Esophagus muscularis mucosa (tissue), 4 donors: ENCODE data around the gene JAKMIP1. TPM values are rescaled to one million over a fixed set of nuclear protein-coding genes. Genes with fewer than 3 reads are reported as not detected.

Source experiments
- DNase-seq: peaks from one replicate; pipeline ENCODE4 v3.0.0-alpha.2; 2017; ENCODE audit errors: extremely low spot score
- H3K27ac ChIP-seq, 4 donors: fragments of 200-600 bp; sonication (generic); replicated peaks in 1 of 4; 1 replicate in 3 of 4; 2 replicates in 1 of 4; pipeline ENCODE4 v1.5.1; 2016 to 2019; ENCODE audit warnings: mild to moderate bottlenecking in 1 of 4
- H3K27me3 ChIP-seq, 4 donors: fragments of 200-600 bp; sonication (generic); one replicate each; pipeline versions ENCODE4 v1.5.1 to v1.6.0; 2016 to 2019
- H3K36me3 ChIP-seq, 4 donors: fragments of 200-600 bp; sonication (generic); one replicate each; pipeline ENCODE4 v1.5.1; 2016 to 2019
- H3K4me1 ChIP-seq, 4 donors: fragments of 200-600 bp; sonication (generic); one replicate each; pipeline ENCODE4 v1.5.1; 2016 to 2019
- H3K4me3 ChIP-seq, 4 donors: fragments of 200-600 bp; sonication (generic); 1 replicate in 2 of 4; 2 replicates in 2 of 4; pipeline ENCODE4 v1.5.1; 2016 to 2019; ENCODE audit warnings: mild to moderate bottlenecking in 4 of 4, moderate library complexity in 1 of 4
- H3K9me3 ChIP-seq, 4 donors: fragments of 200-600 bp; sonication (generic); 1 replicate in 3 of 4; 2 replicates in 1 of 4; pipeline ENCODE4 v1.5.1; 2016 to 2019
- EP300 ChIP-seq: sonication (generic); formaldehyde crosslinking; IDR thresholded peaks from one replicate; pipeline ENCODE4 v1.6.1; 2017; ENCODE audit warnings: antibody characterized with exemption
- POLR2A ChIP-seq: fragments of 450-650 bp; IDR thresholded peaks from one replicate; pipeline ENCODE4 v1.6.1; 2017; ENCODE audit warnings: antibody characterized with exemption, moderate library complexity, mild to moderate bottlenecking, low read depth
- POLR2AphosphoS5 ChIP-seq, 2 donors: sonication (generic); formaldehyde crosslinking; IDR thresholded peaks; one replicate each; pipeline ENCODE4 v1.6.1; 2017; ENCODE audit warnings: antibody characterized with exemption in 2 of 2
- WGBS: methylation state at CpG from one replicate; pipeline ENCODE4 v1.1.5; 2018; 5-methylcytosine and 5-hydroxymethylcytosine counted together
- intact Hi-C: fragments of 100-400 bp; cut with DNase I; formaldehyde crosslinking; loops from one replicate; pipeline ENCODE4 v1.15.1; 2023
- total RNA-seq, 4 donors: library from RNA; depleted of rRNA; stranded (reverse); fragments of >200 nt; gene quantifications; one replicate each; pipeline versions ENCODE4 v1.1.0 to v1.2.1, GENCODE V29; 2016
- TF ChIP-seq, protein P1 (sequence below), 3 experiments: fragments of 200-600 bp in 2 of 3; fragments of 450-650 bp in 1 of 3; sonication (generic) in 2 of 3; IDR thresholded peaks; one replicate each; pipeline ENCODE4 v1.5.1; 2017 to 2019; ENCODE audit warnings: antibody characterized with exemption in 3 of 3, mild to moderate bottlenecking in 2 of 3, moderate library complexity in 1 of 3

The JAKMIP1 gene
- total RNA-seq, 4 donors from 2014 or later = 0.57 to 2.8 (median 0.91) TPM

DNA sequence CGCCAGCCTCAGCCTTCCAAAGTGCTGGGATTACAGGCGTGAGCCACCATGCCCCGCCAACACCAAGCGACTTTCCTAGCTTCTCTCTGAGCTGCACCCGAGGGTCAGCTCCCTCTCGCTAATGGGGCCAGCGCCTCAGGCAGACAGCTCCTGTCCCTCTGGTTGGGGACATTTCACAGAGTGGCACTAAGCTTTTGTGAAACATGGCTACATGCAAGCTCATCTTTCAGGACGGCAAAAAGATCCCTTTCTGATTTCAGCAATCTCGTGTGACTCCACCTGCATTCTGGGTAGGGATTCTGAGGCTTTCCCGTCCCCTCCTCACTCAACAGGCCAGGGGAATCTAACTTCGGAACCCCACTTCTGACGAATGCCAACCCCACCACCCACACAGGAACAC, 151.1 kb downstream of the JAKMIP1 start:
- WGBS = 95% methylated on average over 12 of the region's 12 CpGs
- DNase-seq = no peak
- intact Hi-C loops = no loop called here
- Histone ChIP-seq H3K9me3 (no peaks in the 10 kb centered on the region), H3K27ac (no peak overlapping the region), H3K27me3 (peaks cover 0 to 30% (median 0%) of the 10 kb centered on the region in 4 donors), H3K36me3 (no peaks in the 10 kb centered on the region), H3K4me3 (no peak overlapping the region), H3K4me1 (no peaks in the 10 kb centered on the region)
- TF ChIP-seq POLR2AphosphoS5 (IDR thresholded peaks at IDR 0.05) = no peak
- TF ChIP-seq, protein P1, sequence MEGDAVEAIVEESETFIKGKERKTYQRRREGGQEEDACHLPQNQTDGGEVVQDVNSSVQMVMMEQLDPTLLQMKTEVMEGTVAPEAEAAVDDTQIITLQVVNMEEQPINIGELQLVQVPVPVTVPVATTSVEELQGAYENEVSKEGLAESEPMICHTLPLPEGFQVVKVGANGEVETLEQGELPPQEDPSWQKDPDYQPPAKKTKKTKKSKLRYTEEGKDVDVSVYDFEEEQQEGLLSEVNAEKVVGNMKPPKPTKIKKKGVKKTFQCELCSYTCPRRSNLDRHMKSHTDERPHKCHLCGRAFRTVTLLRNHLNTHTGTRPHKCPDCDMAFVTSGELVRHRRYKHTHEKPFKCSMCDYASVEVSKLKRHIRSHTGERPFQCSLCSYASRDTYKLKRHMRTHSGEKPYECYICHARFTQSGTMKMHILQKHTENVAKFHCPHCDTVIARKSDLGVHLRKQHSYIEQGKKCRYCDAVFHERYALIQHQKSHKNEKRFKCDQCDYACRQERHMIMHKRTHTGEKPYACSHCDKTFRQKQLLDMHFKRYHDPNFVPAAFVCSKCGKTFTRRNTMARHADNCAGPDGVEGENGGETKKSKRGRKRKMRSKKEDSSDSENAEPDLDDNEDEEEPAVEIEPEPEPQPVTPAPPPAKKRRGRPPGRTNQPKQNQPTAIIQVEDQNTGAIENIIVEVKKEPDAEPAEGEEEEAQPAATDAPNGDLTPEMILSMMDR (IDR thresholded peaks at IDR 0.05) = no peak
- no peak for TF ChIP-seq EP300
- no peak for TF ChIP-seq POLR2A

DNA sequence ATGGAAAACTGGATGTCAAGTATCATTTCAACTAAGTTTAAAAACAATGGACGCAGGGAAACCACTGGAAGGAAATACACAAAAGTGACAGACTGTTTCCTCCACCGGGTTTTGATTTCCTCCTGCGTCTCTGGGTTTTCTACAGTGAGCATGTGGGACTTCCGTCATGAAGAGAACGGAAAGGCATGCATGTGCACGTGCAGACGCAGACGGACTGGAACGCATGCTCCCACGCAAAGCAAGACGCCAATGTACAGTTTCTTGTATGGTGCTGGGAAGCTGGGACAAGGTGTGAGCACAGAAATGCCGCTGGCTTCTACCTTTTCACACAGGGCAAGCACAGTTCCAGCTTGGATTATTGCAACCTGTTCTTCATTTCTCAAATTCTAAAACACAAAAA, 151.8 kb downstream of the JAKMIP1 start:
- Histone ChIP-seq H3K36me3 (no peaks in the 10 kb centered on the region), H3K9me3 (no peaks in the 10 kb centered on the region), H3K27me3 (peaks cover 0 to 38% (median 0%) of the 10 kb centered on the region in 4 donors), H3K27ac (no peak overlapping the region), H3K4me1 (no peaks in the 10 kb centered on the region), H3K4me3 (no peak overlapping the region)
- DNase-seq = no peak
- 81% methylated on average over 12 of the region's 12 CpGs for WGBS
- TF ChIP-seq, protein P1 (IDR thresholded peaks at IDR 0.05) = no peak
- TF ChIP-seq EP300 (no peak), POLR2AphosphoS5 (IDR thresholded peaks at IDR 0.05) (no peak), POLR2A (no peak)
- intact Hi-C loops = no loop called here

DNA sequence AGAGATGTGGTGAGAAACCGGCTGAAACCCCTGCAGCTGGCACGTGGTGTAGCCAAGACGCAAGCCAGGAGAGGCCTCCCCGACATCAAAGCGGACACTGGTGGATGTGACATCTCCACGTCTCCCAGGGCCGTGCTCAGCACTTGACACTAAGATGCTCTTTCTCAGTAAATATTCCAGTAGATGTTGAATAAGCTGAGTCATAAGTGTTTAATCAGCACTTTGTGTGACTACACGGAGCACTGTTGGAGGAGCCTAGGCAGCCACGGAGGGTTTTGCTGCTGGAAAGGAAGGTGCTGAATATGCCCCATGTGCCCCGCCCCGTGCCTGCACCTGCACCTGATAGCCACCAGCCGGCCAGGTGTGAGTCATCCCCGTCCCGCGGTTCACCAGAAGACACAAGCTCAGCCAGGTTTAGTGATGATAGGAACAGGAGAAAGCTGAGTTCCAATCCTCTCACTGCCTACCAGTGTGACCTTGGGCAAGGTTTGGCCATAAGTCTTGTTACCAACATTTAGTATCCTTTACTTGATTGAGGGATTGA, 153.1 kb downstream of the JAKMIP1 start:
- no peak overlapping the region for H3K27ac ChIP-seq
- no peaks in the 10 kb centered on the region for H3K9me3 ChIP-seq
- intact Hi-C loops = no loop called here
- no peaks in the 10 kb centered on the region for H3K36me3 ChIP-seq
- DNase-seq = no peak
- H3K4me1 ChIP-seq = no peaks in the 10 kb centered on the region
- TF ChIP-seq POLR2A (no peak), POLR2AphosphoS5 (IDR thresholded peaks at IDR 0.05) (no peak), EP300 (no peak)
- TF ChIP-seq, protein P1 (IDR thresholded peaks at IDR 0.05) = no peak
- no peak overlapping the region for H3K4me3 ChIP-seq
- 78% methylated on average over 15 of the region's 15 CpGs for WGBS
- peaks cover 0 to 51% (median 0%) of the 10 kb centered on the region in 4 donors for H3K27me3 ChIP-seq

DNA sequence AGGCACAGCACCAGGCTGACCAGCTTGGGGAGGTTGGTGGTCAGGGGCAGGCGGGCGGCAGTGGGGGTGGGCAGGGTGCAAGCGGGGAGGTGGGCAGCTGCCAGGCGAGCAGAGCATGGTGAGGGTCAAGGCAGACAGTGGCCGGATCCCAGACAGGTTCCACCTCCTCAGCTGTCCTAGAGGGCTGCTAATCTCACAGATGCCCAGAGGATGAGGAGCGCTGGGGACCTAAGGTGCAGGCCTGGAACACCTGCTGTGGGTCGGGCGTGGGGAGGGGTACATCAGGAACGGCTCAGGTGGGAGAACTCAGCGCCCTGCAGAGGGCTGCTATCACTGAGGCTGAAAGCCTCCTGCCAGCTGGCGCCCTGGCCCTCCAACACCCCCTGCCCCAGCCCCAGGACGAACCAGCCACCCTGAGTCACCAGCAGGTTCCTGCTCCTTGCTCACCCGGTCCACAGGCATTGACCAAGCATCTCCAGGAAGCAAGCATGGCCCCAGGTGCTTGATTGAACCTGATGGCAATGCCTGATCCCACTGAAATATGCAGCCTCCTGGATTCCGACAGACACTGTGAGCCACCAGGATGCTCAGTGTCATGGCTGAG, 153.7 kb downstream of the JAKMIP1 start:
- no peaks in the 10 kb centered on the region for H3K9me3 ChIP-seq
- peaks cover 0 to 52% (median 0%) of the 10 kb centered on the region in 4 donors for H3K27me3 ChIP-seq
- no peak overlapping the region for H3K4me3 ChIP-seq
- WGBS = 92% methylated on average over 14 of the region's 14 CpGs
- H3K4me1 ChIP-seq = no peaks in the 10 kb centered on the region
- H3K27ac ChIP-seq = no peak overlapping the region
- no peaks in the 10 kb centered on the region for H3K36me3 ChIP-seq
- TF ChIP-seq, protein P1 (IDR thresholded peaks at IDR 0.05) = no peak
- TF ChIP-seq EP300 (no peak), POLR2AphosphoS5 (IDR thresholded peaks at IDR 0.05) (no peak), POLR2A (no peak)
- intact Hi-C loops = no loop called here
- DNase-seq = no peak
